GM21619 (cell line): ENCODE data around the gene PNCK.
"Not testable (repeated sequence)": the region's sequence is repeated elsewhere in the genome, so short reads cannot be mapped to it uniquely, and the experiment has no call there.

ENCODE experiments used
- ATAC-seq: cut with Tn5 transposase; IDR thresholded peaks from one replicate; pipeline ENCODE4 v1.9.1; 2021; ENCODE audit not compliant: unreplicated experiment

Gene PNCK

GRCh38 chrX:153673428-153674218 lies at the start of gene PNCK:
PNCK (minus strand) TSS chrX:153673813; CDS start chrX:153673076, 737 bp downstream.
- no peak for ATAC-seq

- no peak for ATAC-seq
These were observed 49.2 kb upstream of the PNCK start for GRCh38 chrX:153722704-153723350.

GRCh38 chrX:153719701-153720100 lies 46.1 kb upstream of the PNCK start:
- ATAC-seq: no peak

- no peak for ATAC-seq
These were observed 45.6 kb upstream of the PNCK start for GRCh38 chrX:153719238-153719637.

GRCh38 chrX:153717445-153717844 lies 43.8 kb upstream of the PNCK start:
- no peak for ATAC-seq

GRCh38 chrX:153714256-153714655 lies 40.6 kb upstream of the PNCK start:
- ATAC-seq: no peak

- no peak for ATAC-seq
These were observed 36.4 kb upstream of the PNCK start for GRCh38 chrX:153709726-153710674.

GRCh38 chrX:153708415-153708814 lies 34.8 kb upstream of the PNCK start:
- no peak for ATAC-seq

GRCh38 chrX:153707406-153707805 lies 33.8 kb upstream of the PNCK start:
- ATAC-seq: no peak

- no peak for ATAC-seq
These were observed 33.2 kb upstream of the PNCK start for GRCh38 chrX:153706799-153707198.

GRCh38 chrX:153705403-153706060 lies 31.9 kb upstream of the PNCK start:
- not testable (repeated sequence) for ATAC-seq

- not testable (repeated sequence) for ATAC-seq
These were observed 31.2 kb upstream of the PNCK start for GRCh38 chrX:153704631-153705402.

GRCh38 chrX:153704021-153704526 lies 30.5 kb upstream of the PNCK start:
- ATAC-seq: no peak

GRCh38 chrX:153703036-153703370 lies 29.4 kb upstream of the PNCK start:
- ATAC-seq: no peak

- no peak for ATAC-seq
These were observed 28.9 kb upstream of the PNCK start for GRCh38 chrX:153702336-153703035.

- no peak for ATAC-seq
These were observed 28.1 kb upstream of the PNCK start for GRCh38 chrX:153701706-153702105.

- no peak for ATAC-seq
These were observed 27.4 kb upstream of the PNCK start for GRCh38 chrX:153700967-153701366.

- ATAC-seq: no peak
These were observed 26.8 kb upstream of the PNCK start for GRCh38 chrX:153700376-153700945.

GRCh38 chrX:153699784-153700371 lies 26.3 kb upstream of the PNCK start:
- ATAC-seq: not testable (repeated sequence)
